B cell (primary cell): ENCODE measurements around the gene SLC16A2. TPM values are rescaled to one million over a fixed set of nuclear protein-coding genes. Genes with fewer than 3 reads are reported as not detected.

Source experiments
- ATAC-seq: fragments of 200-7000 bp; cut with Tn5 transposase; one replicate; pipeline ENCODE4 v1.10.0; 2021; ENCODE audit warnings: low read depth, mild to moderate bottlenecking, moderate number of reproducible peaks, moderate library complexity
- CTCF ChIA-PET: fragments of 350-600 bp; sonication (Branson Sonifier 250); formaldehyde crosslinking; loops from one replicate; lab custom pipeline; 2021; ENCODE audit warnings: antibody characterized with exemption, inconsistent platforms; lab: Charles Lee
- POLR2A ChIA-PET: fragments of 350-600 bp; sonication (Branson Sonifier 250); formaldehyde crosslinking; loops from one replicate; lab custom pipeline; 2021; ENCODE audit warnings: antibody characterized with exemption; lab: Charles Lee
- DNase-seq: peaks from one replicate; pipeline ENCODE4 v3.0.0; 2013
- H2AFZ ChIP-seq: 2 replicates; pipeline ENCODE4 v1.6.1; 2012; ENCODE audit warnings: mild to moderate bottlenecking, low read depth, low read length; ENCODE audit not compliant: insufficient read depth, poor library complexity, severe bottlenecking
- H3K27ac ChIP-seq, 2 donors: 1 replicate in 1 of 2; 2 replicates in 1 of 2; pipeline ENCODE4 v1.5.1; 2012 to 2013; ENCODE audit warnings: low read length in 2 of 2, mild to moderate bottlenecking in 2 of 2, moderate library complexity in 1 of 2
- H3K27me3 ChIP-seq, 4 experiments: fragments of 200-600 bp in 1 of 4; sonication (generic) in 1 of 4; replicated peaks in 1 of 4; 1 replicate in 2 of 4; 2 replicates in 2 of 4; pipeline versions ENCODE4 v1.6.1 to v1.7.0; 2013 to 2016; ENCODE audit warnings: low read length in 3 of 4, mild to moderate bottlenecking in 2 of 4, mixed read lengths in 1 of 4, moderate library complexity in 1 of 4; ENCODE audit not compliant: insufficient read depth in 4 of 4, control insufficient read depth in 3 of 4; ENCODE audit errors: control extremely low read depth in 1 of 4
- H3K36me3 ChIP-seq, 2 experiments: replicated peaks in 1 of 2; 1 replicate in 1 of 2; 2 replicates in 1 of 2; pipeline versions ENCODE4 v1.6.1 to v1.7.1; 2013; ENCODE audit warnings: low read length in 1 of 2; ENCODE audit not compliant: insufficient read depth in 2 of 2, control insufficient read depth in 1 of 2; ENCODE audit errors: control extremely low read depth in 1 of 2, extremely low read depth in 1 of 2
- H3K4me1 ChIP-seq, 2 donors: fragments of 200-600 bp in 1 of 2; sonication (generic) in 1 of 2; 1 replicate in 1 of 2; 2 replicates in 1 of 2; pipeline versions ENCODE4 v1.5.1 to v1.6.1; 2013 to 2017; ENCODE audit warnings: low read length in 2 of 2; ENCODE audit not compliant: control insufficient read depth in 2 of 2, insufficient read depth in 2 of 2
- H3K4me2 ChIP-seq: replicated peaks from 2 replicates; pipeline ENCODE3; 2012; ENCODE audit warnings: mild to moderate bottlenecking, low read depth, low read length; ENCODE audit not compliant: poor library complexity, severe bottlenecking
- H3K4me3 ChIP-seq, 5 experiments: fragments of 200-600 bp in 1 of 5; sonication (generic) in 1 of 5; 1 replicate in 3 of 5; 2 replicates in 2 of 5; pipeline versions ENCODE4 v1.5.1 to v1.7.0; 2011 to 2016; ENCODE audit warnings: low read length in 4 of 5, mild to moderate bottlenecking in 4 of 5, low read depth in 2 of 5, control low read depth in 1 of 5, moderate library complexity in 1 of 5; ENCODE audit not compliant: insufficient read depth in 1 of 5; ENCODE audit errors: control extremely low read depth in 1 of 5, extremely low read depth in 1 of 5
- H3K79me2 ChIP-seq: fragments of 200-600 bp; sonication (generic); one replicate; pipeline ENCODE4 v1.6.0; 2016; ENCODE audit warnings: low read length; ENCODE audit not compliant: control insufficient read depth, insufficient read depth
- H3K9ac ChIP-seq: fragments of 200-600 bp; sonication (generic); 2 replicates; pipeline ENCODE4 v1.6.1; 2017; ENCODE audit warnings: mild to moderate bottlenecking, low read length, moderate library complexity
- H3K9me3 ChIP-seq, 3 donors: one replicate each; pipeline versions ENCODE4 v1.6.1 to v1.7.1; 2013; ENCODE audit warnings: low read length in 2 of 3; ENCODE audit not compliant: control insufficient read depth in 2 of 3, insufficient read depth in 1 of 3; ENCODE audit errors: control extremely low read depth in 1 of 3
- H4K20me1 ChIP-seq: 2 replicates; pipeline ENCODE4 v1.6.0; 2012; ENCODE audit warnings: mild to moderate bottlenecking, low read length; ENCODE audit not compliant: insufficient read depth, control insufficient read depth, poor library complexity, severe bottlenecking
- H3K27ac Mint-ChIP-seq: one replicate; pipeline ENCODE4 v1.8.0; 2021; ENCODE audit warnings: mixed read lengths
- H3K27me3 Mint-ChIP-seq: one replicate; pipeline ENCODE4 v1.8.0; 2021; ENCODE audit warnings: mixed read lengths
- H3K4me1 Mint-ChIP-seq: one replicate; pipeline ENCODE4 v1.8.0; 2021; ENCODE audit warnings: mixed read lengths
- H3K4me3 Mint-ChIP-seq: one replicate; pipeline ENCODE4 v1.8.0; 2021; ENCODE audit warnings: mixed read lengths
- H3K9me3 Mint-ChIP-seq: one replicate; pipeline ENCODE4 v1.8.0; 2022; ENCODE audit warnings: mixed read lengths; ENCODE audit not compliant: insufficient read depth
- EZH2 ChIP-seq: IDR thresholded peaks from 2 replicates; pipeline ENCODE4 v1.6.1; 2012; ENCODE audit warnings: borderline replicate concordance, low read depth, mild to moderate bottlenecking, moderate library complexity, low read length; ENCODE audit not compliant: insufficient read depth, poor library complexity, severe bottlenecking
- WGBS: methylation state at CpG from one replicate; pipeline ENCODE4 v1.1.5; 2013; ENCODE audit warnings: missing lambda C conversion rate; ENCODE audit not compliant: insufficient coverage; 5-methylcytosine and 5-hydroxymethylcytosine counted together
- intact Hi-C: fragments of 100-400 bp; cut with micrococcal nuclease; formaldehyde crosslinking; loops from one replicate; pipeline ENCODE4 v1.10.0; 2022
- polyA plus RNA-seq: library from polyadenylated mRNA; depleted of rRNA; stranded (reverse); fragments of >200 nt; gene quantifications from 2 replicates; pipeline ENCODE4 v1.2.3, GENCODE V29; 2012
- total RNA-seq, 2 donors: library from RNA; stranded (reverse); fragments of 120-200 nt in 1 of 2; gene quantifications; 1 replicate in 1 of 2; 2 replicates in 1 of 2; pipeline versions ENCODE4 v1.2.3 to v1.2.4, GENCODE V29; 2013 to 2022
- TF ChIP-seq, protein P1 (sequence below): fragments of 200-600 bp; IDR thresholded peaks from one replicate; pipeline ENCODE4 v1.8.0; 2022; ENCODE audit warnings: antibody characterized with exemption, mild to moderate bottlenecking

The SLC16A2 gene
- total and polyA plus RNA-seq, 2 donors (not counting 1 experiment from before 2014, with no cell fraction given) = not detected

DNA sequence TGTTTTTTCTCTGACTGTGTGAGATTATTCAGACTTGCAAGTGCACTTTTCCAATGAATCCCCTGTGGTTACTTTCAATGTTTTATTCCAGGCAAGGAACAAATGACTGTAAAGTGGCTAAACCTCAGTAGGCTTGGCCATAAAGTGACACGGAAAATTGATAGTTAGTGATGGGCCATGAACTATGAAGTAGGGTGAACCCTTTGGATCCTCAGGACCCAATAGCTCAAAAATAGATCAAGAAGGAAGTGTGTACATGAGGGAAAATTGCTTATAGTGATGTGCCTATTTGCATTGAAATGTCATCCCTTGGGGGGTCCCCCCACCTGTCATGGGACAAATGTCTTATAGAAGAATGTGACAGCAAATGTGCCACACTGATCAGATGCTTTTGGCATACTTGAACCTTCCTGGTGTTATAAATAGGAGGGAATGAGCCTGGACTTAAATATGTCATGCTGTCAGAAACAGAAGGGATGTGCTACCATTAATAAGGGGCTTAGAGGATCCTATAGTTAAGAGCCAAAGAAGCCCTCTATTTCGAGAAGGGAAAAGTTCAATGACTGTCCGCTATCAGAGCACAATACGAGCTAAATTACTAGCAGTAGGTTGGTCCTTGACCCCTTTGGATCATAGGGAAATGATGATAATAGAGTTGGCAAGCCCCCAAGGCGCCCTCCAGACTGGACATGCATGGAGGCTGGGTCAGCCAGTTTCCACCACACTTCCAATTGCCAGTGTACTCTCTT is 30.3 kb downstream of the SLC16A2 start:
- Histone ChIP-seq H3K27me3 (no peaks in the 10 kb centered on the region), H3K4me2 (no peak overlapping the region), H3K9ac (no peak overlapping the region), H3K4me3 (no peak overlapping the region), H4K20me1 (no peaks in the 10 kb centered on the region), H3K79me2 (no peaks in the 10 kb centered on the region), H3K4me1 (no peaks in the 10 kb centered on the region), H3K36me3 (no peaks in the 10 kb centered on the region), H3K9me3 (no peaks in the 10 kb centered on the region), H3K27ac (no peak overlapping the region), H2AFZ (no peak overlapping the region)
- ATAC-seq (no peak), DNase-seq (no peak)
- Mint-ChIP-seq H3K9me3 (no peaks in the 10 kb centered on the region), H3K4me1 (no peaks in the 10 kb centered on the region), H3K27ac (no peak overlapping the region), H3K27me3 (peaks cover 3% of the 10 kb centered on the region), H3K4me3 (no peak overlapping the region)
- TF ChIP-seq EZH2 = no peak
- TF ChIP-seq, protein P1, sequence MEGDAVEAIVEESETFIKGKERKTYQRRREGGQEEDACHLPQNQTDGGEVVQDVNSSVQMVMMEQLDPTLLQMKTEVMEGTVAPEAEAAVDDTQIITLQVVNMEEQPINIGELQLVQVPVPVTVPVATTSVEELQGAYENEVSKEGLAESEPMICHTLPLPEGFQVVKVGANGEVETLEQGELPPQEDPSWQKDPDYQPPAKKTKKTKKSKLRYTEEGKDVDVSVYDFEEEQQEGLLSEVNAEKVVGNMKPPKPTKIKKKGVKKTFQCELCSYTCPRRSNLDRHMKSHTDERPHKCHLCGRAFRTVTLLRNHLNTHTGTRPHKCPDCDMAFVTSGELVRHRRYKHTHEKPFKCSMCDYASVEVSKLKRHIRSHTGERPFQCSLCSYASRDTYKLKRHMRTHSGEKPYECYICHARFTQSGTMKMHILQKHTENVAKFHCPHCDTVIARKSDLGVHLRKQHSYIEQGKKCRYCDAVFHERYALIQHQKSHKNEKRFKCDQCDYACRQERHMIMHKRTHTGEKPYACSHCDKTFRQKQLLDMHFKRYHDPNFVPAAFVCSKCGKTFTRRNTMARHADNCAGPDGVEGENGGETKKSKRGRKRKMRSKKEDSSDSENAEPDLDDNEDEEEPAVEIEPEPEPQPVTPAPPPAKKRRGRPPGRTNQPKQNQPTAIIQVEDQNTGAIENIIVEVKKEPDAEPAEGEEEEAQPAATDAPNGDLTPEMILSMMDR = no peak
- no CpG with 5 or more reads among the region's 5 CpGs for WGBS
- ChIA-PET CTCF (no interaction called here), POLR2A (no interaction called here)
- intact Hi-C loops = no loop called here

DNA sequence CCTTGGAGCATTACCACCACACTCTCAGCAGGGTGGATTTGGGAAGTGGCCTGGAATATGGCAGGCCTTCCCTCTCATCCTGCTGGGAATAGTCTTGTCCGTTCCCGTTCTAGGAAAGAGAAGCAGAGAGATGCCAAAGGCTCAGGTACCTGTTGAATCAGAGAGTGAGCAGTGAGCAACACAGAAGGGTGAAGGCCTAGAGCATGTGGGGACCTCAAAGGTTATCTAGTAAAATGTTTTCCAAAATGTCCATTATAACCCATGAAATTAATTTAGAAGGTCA is 30.8 kb downstream of the SLC16A2 start:
- Mint-ChIP-seq H3K27me3 (peaks cover 3% of the 10 kb centered on the region), H3K27ac (no peak overlapping the region), H3K9me3 (no peaks in the 10 kb centered on the region), H3K4me1 (no peaks in the 10 kb centered on the region), H3K4me3 (no peak overlapping the region)
- ATAC-seq (no peak), DNase-seq (no peak)
- 90% methylated on average over 2 of the region's 2 CpGs for WGBS
- Histone ChIP-seq H2AFZ (no peak overlapping the region), H3K9ac (no peak overlapping the region), H3K9me3 (no peaks in the 10 kb centered on the region), H3K27ac (no peak overlapping the region), H4K20me1 (no peaks in the 10 kb centered on the region), H3K4me2 (no peak overlapping the region), H3K4me1 (no peaks in the 10 kb centered on the region), H3K79me2 (no peaks in the 10 kb centered on the region), H3K36me3 (no peaks in the 10 kb centered on the region), H3K4me3 (no peak overlapping the region), H3K27me3 (no peaks in the 10 kb centered on the region)
- CTCF ChIA-PET = no interaction called here
- intact Hi-C loops = no loop called here
- POLR2A ChIA-PET = no interaction called here
- TF ChIP-seq, protein P1 = no peak
- no peak for TF ChIP-seq EZH2
